GM23338 (cell line): ENCODE data around the gene ZNF101. TPM values are rescaled to one million over a fixed set of nuclear protein-coding genes. Genes with fewer than 3 reads are reported as not detected.

Source experiments
- ATAC-seq: fragments of 200-7000 bp; cut with Tn5 transposase; 3 replicates; pipeline ENCODE4 v1.9.1; 2020
- DNase-seq: peaks from one replicate; pipeline ENCODE4 v3.0.0-alpha.2; 2015; ENCODE audit warnings: low spot score
- H2AFZ ChIP-seq: fragments of 200-600 bp; sonication (generic); 2 replicates; pipeline ENCODE4 v1.8.0; 2016; ENCODE audit warnings: antibody characterized with exemption, mild to moderate bottlenecking, moderate library complexity
- H3F3A ChIP-seq: fragments of 200-600 bp; sonication (generic); replicated peaks from 2 replicates; pipeline ENCODE4 v1.8.0; 2017; ENCODE audit warnings: antibody characterized with exemption, mixed run types, low read depth
- H3K27ac ChIP-seq: fragments of 200-600 bp; sonication (generic); 2 replicates; pipeline ENCODE4 v1.6.1; 2016; ENCODE audit warnings: low read depth
- H3K27me3 ChIP-seq: fragments of 200-600 bp; sonication (generic); 2 replicates; pipeline ENCODE4 v1.8.0; 2016; ENCODE audit warnings: mild to moderate bottlenecking, mixed run types, moderate library complexity; ENCODE audit not compliant: insufficient read depth
- H3K36me3 ChIP-seq: fragments of 200-600 bp; sonication (generic); 2 replicates; pipeline ENCODE4 v1.8.0; 2016; ENCODE audit warnings: mild to moderate bottlenecking; ENCODE audit not compliant: insufficient read depth
- H3K4me1 ChIP-seq: fragments of 200-600 bp; sonication (generic); 2 replicates; pipeline ENCODE4 v1.8.0; 2016; ENCODE audit warnings: mild to moderate bottlenecking, moderate library complexity; ENCODE audit not compliant: insufficient read depth
- H3K4me2 ChIP-seq: fragments of 200-600 bp; sonication (generic); 2 replicates; pipeline ENCODE4 v1.7.1; 2017; ENCODE audit warnings: mixed run types
- H3K4me3 ChIP-seq: fragments of 200-600 bp; sonication (generic); 2 replicates; pipeline ENCODE4 v1.6.1; 2016; ENCODE audit warnings: mixed run types
- H3K79me2 ChIP-seq: fragments of 200-600 bp; sonication (generic); replicated peaks from 2 replicates; pipeline ENCODE4 v1.8.0; 2017; ENCODE audit warnings: mild to moderate bottlenecking; ENCODE audit not compliant: insufficient read depth
- H3K9me2 ChIP-seq: fragments of 200-600 bp; sonication (generic); 2 replicates; pipeline ENCODE4 v1.8.0; 2017; ENCODE audit not compliant: insufficient read depth
- H4K20me1 ChIP-seq: fragments of 200-600 bp; sonication (generic); replicated peaks from 2 replicates; pipeline ENCODE4 v1.8.0; 2017; ENCODE audit warnings: mild to moderate bottlenecking; ENCODE audit not compliant: insufficient read depth
- H3K27ac Mint-ChIP-seq: 2 replicates; pipeline ENCODE4 v1.8.0; 2020; ENCODE audit warnings: inconsistent platforms, mild to moderate bottlenecking, moderate library complexity, mixed read lengths
- H3K27me3 Mint-ChIP-seq: 3 replicates; pipeline ENCODE4 v1.8.0; 2022; ENCODE audit warnings: low read depth, mild to moderate bottlenecking, moderate library complexity, mixed read lengths, inconsistent platforms; ENCODE audit not compliant: insufficient read depth, poor library complexity
- H3K36me3 Mint-ChIP-seq: 3 replicates; pipeline ENCODE4 v1.8.0; 2021; ENCODE audit warnings: low read depth, mild to moderate bottlenecking, inconsistent platforms, moderate library complexity, mixed read lengths
- H3K4me1 Mint-ChIP-seq: 3 replicates; pipeline ENCODE4 v1.8.0; 2020; ENCODE audit warnings: mild to moderate bottlenecking, inconsistent platforms, mixed read lengths
- H3K4me3 Mint-ChIP-seq: 3 replicates; pipeline ENCODE4 v1.8.0; 2021; ENCODE audit warnings: moderate library complexity, mild to moderate bottlenecking, inconsistent platforms, mixed read lengths
- H3K9me3 Mint-ChIP-seq: 3 replicates; pipeline ENCODE4 v1.8.0; 2020; ENCODE audit warnings: moderate library complexity, mild to moderate bottlenecking, inconsistent platforms, mixed read lengths
- CREB1 ChIP-seq: fragments of 250-450 bp; sonication (Bioruptor Pico); IDR thresholded peaks from 2 replicates; pipeline ENCODE4 v1.5.0; 2020; ENCODE audit warnings: low read depth, mild to moderate bottlenecking, moderate library complexity
- CTCF ChIP-seq, 2 experiments: fragments of 200-600 bp in 1 of 2; sonication (generic) in 1 of 2; conservative IDR thresholded peaks; 2 replicates each; pipeline versions ENCODE4 v1.5.1 to v1.6.1; 2016 to 2017; ENCODE audit warnings: antibody characterized with exemption in 2 of 2, low read depth in 2 of 2, mild to moderate bottlenecking in 2 of 2, moderate library complexity in 1 of 2
- ETS1 ChIP-seq: IDR thresholded peaks from 2 replicates; pipeline ENCODE4 v1.6.1; 2016; ENCODE audit warnings: antibody characterized with exemption
- EZH2 ChIP-seq: fragments of 200-600 bp; sonication (generic); IDR thresholded peaks from one replicate; pipeline ENCODE4 v1.8.0; 2017; ENCODE audit warnings: antibody characterized with exemption, mild to moderate bottlenecking, low read depth; ENCODE audit not compliant: unreplicated experiment
- EZH2phosphoT487 ChIP-seq: fragments of 200-600 bp; sonication (generic); IDR thresholded peaks from one replicate; pipeline ENCODE4 v1.8.1; 2018; ENCODE audit warnings: antibody characterized with exemption; ENCODE audit not compliant: unreplicated experiment
- JUNB ChIP-seq: IDR thresholded peaks from one replicate; pipeline ENCODE4 v1.6.1; 2016; ENCODE audit warnings: antibody characterized with exemption; ENCODE audit not compliant: unreplicated experiment
- NANOG ChIP-seq: IDR thresholded peaks from 2 replicates; pipeline ENCODE4 v1.6.1; 2016; ENCODE audit warnings: antibody characterized with exemption, borderline replicate concordance
- POLR2AphosphoS5 ChIP-seq: IDR thresholded peaks from 2 replicates; pipeline ENCODE4 v1.6.1; 2016; ENCODE audit warnings: antibody characterized with exemption, low read depth
- REST ChIP-seq: IDR thresholded peaks from one replicate; pipeline ENCODE4 v1.6.1; 2018; ENCODE audit warnings: antibody characterized with exemption; ENCODE audit not compliant: unreplicated experiment
- STAT1 ChIP-seq: IDR thresholded peaks from one replicate; pipeline ENCODE4 v1.6.1; 2016; ENCODE audit warnings: antibody characterized with exemption; ENCODE audit not compliant: unreplicated experiment
- ZNF114 ChIP-seq: fragments of 250-450 bp; sonication (Bioruptor Pico); IDR thresholded peaks from 2 replicates; pipeline ENCODE4 v1.5.0; 2020; ENCODE audit warnings: mild to moderate bottlenecking, moderate library complexity
- ZNF331 ChIP-seq: fragments of 250-450 bp; sonication (Bioruptor Pico); IDR thresholded peaks from 2 replicates; pipeline ENCODE4 v1.5.0; 2020; ENCODE audit warnings: low read depth, mild to moderate bottlenecking, moderate library complexity
- ZNF462 ChIP-seq: fragments of 250-450 bp; sonication (Bioruptor Pico); IDR thresholded peaks from 2 replicates; pipeline ENCODE4 v1.5.0; 2020; ENCODE audit warnings: mild to moderate bottlenecking, moderate library complexity
- polyA plus RNA-seq: library from polyadenylated mRNA; unstranded; fragments of >200 nt; fragmentation: Nextera tagmentation; extraction: Ambion mirVana; gene quantifications from 2 replicates; pipeline ENCODE4 v1.2.1, GENCODE V29; 2016
- total RNA-seq: library from RNA; depleted of rRNA; stranded (reverse); fragments of >200 nt; shearing (Covaris generic); gene quantifications from 2 replicates; pipeline ENCODE4 v1.2.3, GENCODE V29; 2014

ZNF101 gene
- total and polyA plus RNA-seq, 2 experiments from 2014 or later = 46.4 to 47.9 TPM

- no peak overlapping the region for H3K27ac ChIP-seq
- peaks cover 6% of the 10 kb centered on the region; the same call in 1 of the 2 replicates for H3F3A ChIP-seq
- no peak overlapping the region for H3K4me3 ChIP-seq
- TF ChIP-seq ZNF114 (CRISPR knock-in tag) (no peak), POLR2AphosphoS5 (no peak), STAT1 (no peak), ETS1 (no peak), EZH2 (no peak), EZH2phosphoT487 (no peak), CTCF (conservative IDR thresholded peaks at IDR 0.05; ENCODE audit: low read depth in 2 of 2) (no peak), NANOG (no peak), JUNB (no peak), REST (no peak), ZNF331 (CRISPR knock-in tag) (no peak), ZNF462 (no peak), CREB1 (CRISPR knock-in tag) (no peak)
- H3K36me3 Mint-ChIP-seq = peaks cover 77% of the 10 kb centered on the region
- H4K20me1 ChIP-seq = peaks cover 14% of the 10 kb centered on the region; the same call in 1 of the 2 replicates
- no peak overlapping the region for H2AFZ ChIP-seq
- peaks cover 5% of the 10 kb centered on the region for H3K4me1 ChIP-seq
- H3K27me3 Mint-ChIP-seq = peaks cover 10% of the 10 kb centered on the region
- no peak for ATAC-seq
- no peak for DNase-seq
- no peaks in the 10 kb centered on the region for H3K9me3 Mint-ChIP-seq
- H3K36me3 ChIP-seq = peaks cover 28% of the 10 kb centered on the region; the same call in 1 of the 2 replicates
- H3K4me3 Mint-ChIP-seq = no peak overlapping the region
- no peak overlapping the region for H3K27ac Mint-ChIP-seq
- H3K4me2 ChIP-seq = no peak overlapping the region
- no peaks in the 10 kb centered on the region for H3K9me2 ChIP-seq
- no peaks in the 10 kb centered on the region for H3K27me3 ChIP-seq
- H3K4me1 Mint-ChIP-seq = peaks cover 13% of the 10 kb centered on the region
- peaks cover 34% of the 10 kb centered on the region for H3K79me2 ChIP-seq
These were observed 11.2 kb upstream of the ZNF101 start for GRCh38 chr19:19657397-19657783.
